ENCODE measurements around the gene MRPL20.

MRPL20 gene

DNA sequence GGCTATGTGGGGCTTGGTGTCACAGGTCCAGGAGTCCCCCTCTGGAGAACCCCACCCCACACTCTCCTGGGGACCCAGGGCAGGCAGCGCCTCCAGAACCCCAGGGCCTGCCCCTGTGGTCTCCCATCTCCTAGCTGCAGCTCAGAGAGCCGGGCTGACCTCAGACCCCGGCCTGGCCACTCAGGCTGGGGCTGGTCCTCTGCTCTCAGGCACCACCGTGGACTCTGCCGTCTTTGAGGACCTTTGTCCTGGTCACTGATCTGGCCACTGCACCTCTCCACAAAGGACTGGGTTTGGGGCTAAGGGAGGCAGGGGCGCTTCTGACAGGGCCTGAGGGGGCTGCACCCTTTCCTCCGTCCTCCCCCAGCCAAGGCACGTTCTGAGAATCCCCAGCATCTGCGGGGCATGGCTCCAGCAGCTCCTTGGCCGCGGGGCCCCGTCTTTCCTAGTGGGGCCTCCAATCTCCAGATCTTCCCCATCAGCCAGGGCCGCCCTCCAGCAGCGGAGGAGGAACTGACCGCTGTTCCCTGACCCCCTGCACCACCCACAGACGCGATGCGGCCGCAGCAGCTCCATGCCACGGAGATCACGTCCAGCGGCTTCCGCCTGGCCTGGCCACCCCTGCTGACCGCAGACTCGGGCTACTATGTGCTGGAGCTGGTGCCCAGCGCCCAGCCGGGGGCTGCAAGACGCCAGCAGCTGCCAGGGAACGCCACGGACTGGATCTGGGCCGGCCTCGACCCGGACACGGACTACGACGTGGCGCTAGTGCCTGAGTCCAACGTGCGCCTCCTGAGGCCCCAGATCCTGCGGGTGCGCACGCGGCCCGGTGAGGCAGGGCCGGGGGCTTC, 31.7 kb upstream of the MRPL20 start:
- TF ChIP-seq, protein P1, sequence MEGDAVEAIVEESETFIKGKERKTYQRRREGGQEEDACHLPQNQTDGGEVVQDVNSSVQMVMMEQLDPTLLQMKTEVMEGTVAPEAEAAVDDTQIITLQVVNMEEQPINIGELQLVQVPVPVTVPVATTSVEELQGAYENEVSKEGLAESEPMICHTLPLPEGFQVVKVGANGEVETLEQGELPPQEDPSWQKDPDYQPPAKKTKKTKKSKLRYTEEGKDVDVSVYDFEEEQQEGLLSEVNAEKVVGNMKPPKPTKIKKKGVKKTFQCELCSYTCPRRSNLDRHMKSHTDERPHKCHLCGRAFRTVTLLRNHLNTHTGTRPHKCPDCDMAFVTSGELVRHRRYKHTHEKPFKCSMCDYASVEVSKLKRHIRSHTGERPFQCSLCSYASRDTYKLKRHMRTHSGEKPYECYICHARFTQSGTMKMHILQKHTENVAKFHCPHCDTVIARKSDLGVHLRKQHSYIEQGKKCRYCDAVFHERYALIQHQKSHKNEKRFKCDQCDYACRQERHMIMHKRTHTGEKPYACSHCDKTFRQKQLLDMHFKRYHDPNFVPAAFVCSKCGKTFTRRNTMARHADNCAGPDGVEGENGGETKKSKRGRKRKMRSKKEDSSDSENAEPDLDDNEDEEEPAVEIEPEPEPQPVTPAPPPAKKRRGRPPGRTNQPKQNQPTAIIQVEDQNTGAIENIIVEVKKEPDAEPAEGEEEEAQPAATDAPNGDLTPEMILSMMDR (IDR thresholded peaks at IDR 0.05; ENCODE audit: control insufficient read depth, extremely low read depth, insufficient read depth): no peak
- no peak for DNase-seq (ENCODE audit: low read depth)
- no peak overlapping the region for H3K4me3 ChIP-seq (ENCODE audit: low read depth, low read length)

DNA sequence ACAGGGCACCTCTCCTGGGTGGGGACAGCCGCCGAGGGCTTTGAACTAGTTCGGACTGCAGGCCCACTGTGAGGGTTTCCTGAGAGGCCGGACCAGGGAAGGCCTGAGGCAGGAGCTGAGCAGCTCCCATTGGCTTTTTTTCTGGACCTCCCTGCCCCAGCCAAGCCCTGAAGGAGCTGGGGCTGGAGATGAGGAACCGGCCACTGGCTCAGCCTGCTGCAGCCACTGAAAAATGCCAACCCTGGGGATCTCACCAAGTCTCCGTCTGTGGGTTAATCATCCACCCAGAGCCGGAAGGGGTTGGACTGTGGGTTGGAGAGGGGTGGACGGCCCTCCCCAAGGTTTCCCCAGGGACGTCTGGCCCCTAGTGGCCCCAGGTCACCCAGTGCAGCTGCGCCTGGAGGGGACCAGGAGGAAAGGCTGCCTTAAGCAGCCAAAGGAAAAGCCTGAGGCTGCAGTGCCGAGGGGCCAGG, 30.8 kb upstream of the MRPL20 start:
- TF ChIP-seq, protein P1 (IDR thresholded peaks at IDR 0.05; ENCODE audit: control insufficient read depth, extremely low read depth, insufficient read depth): no peak
- H3K4me3 ChIP-seq (ENCODE audit: low read depth, low read length): no peak overlapping the region
- DNase-seq (ENCODE audit: low read depth): no peak

DNA sequence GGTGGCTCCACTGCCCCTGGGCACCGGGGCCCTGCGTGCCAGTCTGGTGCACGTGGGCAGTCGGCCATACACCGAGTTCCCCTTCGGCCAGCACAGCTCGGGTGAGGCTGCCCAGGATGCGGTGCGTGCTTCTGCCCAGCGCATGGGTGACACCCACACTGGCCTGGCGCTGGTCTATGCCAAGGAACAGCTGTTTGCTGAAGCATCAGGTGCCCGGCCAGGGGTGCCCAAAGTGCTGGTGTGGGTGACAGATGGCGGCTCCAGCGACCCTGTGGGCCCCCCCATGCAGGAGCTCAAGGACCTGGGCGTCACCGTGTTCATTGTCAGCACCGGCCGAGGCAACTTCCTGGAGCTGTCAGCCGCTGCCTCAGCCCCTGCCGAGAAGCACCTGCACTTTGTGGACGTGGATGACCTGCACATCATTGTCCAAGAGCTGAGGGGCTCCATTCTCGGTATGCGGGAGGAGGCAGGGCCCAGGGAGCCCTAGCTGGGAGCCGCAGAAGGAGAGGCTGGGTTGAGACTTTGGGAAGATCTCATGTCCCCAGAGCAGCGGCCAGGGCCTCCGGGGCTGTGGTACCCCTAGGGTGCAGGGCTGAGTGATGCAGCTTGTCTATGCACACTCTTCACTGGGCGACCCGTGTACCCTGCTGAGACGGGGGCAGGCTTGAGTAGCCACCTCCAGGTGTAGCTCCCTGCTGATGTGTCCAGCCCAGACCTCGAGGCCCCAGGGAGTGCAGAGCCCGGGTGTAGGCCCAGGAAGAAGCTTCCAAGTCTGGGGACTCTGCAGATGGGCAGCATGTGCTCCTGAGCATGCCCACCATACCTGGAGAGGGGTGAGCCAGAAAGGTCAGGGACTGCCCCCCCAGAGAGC, 30.2 kb upstream of the MRPL20 start:
- peak overlapping the region; percentile 95 for H3K4me3 ChIP-seq (ENCODE audit: low read depth, low read length)
- TF ChIP-seq, protein P1 (IDR thresholded peaks at IDR 0.05; ENCODE audit: control insufficient read depth, extremely low read depth, insufficient read depth): no peak
- no peak for DNase-seq (ENCODE audit: low read depth)

DNA sequence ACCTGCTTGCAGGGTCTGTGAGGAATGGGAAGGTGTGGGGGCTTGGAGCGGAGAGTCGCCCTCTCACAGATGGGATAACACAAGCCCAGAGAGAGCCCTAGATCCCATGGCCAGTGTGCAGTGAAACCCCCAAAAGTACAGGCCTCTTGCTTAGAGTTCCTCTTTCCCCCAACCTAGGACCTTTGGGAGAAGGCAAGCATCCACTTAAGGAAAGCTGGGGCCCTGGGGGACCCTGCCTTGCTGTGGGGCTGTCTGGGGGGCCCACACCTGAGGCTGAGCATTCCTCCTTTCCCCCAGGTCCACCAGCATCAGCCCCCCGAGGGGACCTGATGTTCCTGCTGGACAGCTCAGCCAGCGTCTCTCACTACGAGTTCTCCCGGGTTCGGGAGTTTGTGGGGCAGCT, 29.5 kb upstream of the MRPL20 start:
- TF ChIP-seq, protein P1 (IDR thresholded peaks at IDR 0.05; ENCODE audit: control insufficient read depth, extremely low read depth, insufficient read depth): no peak
- peak overlapping the region; percentile 95 for H3K4me3 ChIP-seq (ENCODE audit: low read depth, low read length)
- DNase-seq (ENCODE audit: low read depth): no peak

DNA sequence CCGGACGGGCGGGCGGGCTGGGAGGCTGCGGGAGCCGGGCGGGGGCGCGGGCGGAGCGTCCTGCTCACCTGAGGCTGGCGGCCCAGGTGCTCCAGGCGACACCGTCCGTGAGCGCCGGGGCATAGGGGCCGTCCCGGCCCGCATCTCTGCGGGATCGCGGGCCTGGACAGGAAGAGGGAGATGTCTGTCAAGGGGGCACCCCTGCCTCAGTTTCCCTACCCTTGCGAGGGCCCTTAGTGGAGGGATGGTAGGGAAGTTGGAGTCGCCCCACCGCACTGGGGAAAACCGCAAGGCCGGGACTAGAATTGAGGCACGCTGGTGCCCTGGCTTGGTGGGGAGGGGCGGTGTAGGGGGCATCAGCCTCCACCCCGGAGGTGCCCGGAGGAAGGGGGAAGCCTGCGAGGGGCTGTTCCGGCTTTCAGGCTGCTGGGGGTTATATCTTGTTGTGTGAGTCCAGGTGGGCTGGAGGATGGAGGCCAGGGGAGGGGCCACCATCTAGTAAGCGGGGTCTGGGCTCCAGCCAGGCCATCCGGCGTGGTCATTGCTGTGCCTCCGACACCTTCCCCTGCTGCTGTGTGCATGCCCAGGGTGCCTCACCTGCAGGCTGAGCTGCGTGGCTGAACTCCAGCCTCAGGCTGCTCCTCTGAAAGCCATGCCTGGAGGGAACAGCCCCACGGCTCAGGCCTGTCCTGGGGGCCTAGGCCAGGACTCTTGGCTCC, 29.0 kb upstream of the MRPL20 start:
- TF ChIP-seq, protein P1 (IDR thresholded peaks at IDR 0.05; ENCODE audit: control insufficient read depth, extremely low read depth, insufficient read depth): no peak
- peak overlapping the region; percentile 95 for H3K4me3 ChIP-seq (ENCODE audit: low read depth, low read length)
- DNase-seq (ENCODE audit: low read depth): no peak

DNA sequence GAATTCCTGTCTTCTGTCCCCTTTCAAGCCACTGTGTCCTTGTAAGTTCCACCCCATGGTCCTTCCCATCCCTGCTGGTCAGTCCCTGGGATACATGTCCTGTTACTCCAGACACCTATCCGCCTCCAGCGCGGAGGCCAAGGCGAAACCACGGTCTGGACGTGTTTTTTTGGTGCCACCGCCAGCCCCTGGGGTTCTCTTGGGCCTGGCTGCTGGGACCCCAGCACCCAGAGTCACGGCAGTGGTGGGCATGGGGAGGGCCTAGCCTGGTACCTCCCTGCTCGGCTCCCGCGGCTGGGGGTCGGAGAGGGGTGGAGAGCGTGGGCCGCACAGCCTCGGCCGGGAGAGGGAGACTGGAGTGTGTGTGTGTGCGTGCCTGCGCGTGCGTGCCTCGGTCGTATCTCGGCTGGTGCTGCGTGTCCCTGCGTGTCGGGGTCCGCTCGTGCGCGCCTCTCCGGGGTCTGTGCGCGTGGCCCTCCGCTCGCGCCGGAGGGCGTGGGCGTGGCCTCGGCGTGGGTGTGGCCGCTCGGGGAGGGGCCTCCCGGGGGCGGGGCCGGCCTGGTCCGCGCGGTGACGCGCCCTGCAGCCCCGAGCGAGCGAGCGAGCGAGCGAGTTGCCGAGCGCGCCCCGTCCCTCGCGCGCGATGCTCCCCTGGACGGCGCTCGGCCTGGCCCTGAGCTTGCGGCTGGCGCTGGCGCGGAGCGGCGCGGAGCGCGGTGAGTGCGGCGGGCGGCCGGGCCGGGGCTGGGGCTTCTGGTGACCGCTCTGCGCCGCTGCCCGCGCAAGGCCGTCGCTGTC, 28.2 kb upstream of the MRPL20 start, which contains the start of gene VWA1:
Gene VWA1 (plus strand): TSS at position 585 of the 798 bp plus-strand sequence. CDS start 59 bp downstream, at position 644.
- TF ChIP-seq, protein P1 (IDR thresholded peaks at IDR 0.05; ENCODE audit: control insufficient read depth, extremely low read depth, insufficient read depth): no peak
- H3K4me3 ChIP-seq (ENCODE audit: low read depth, low read length): peak within 1 kb of the TSS; percentile 95
- DNase-seq (ENCODE audit: low read depth): no peak
